GM21381 (cell line): Measurements from ENCODE around the gene NME9.
A peak's percentile ranks its signal among the peaks of the same experiment; 100 is the strongest.
"Not testable (repeated sequence)": the region's sequence is repeated elsewhere in the genome, so short reads cannot be mapped to it uniquely, and the experiment has no call there.

Experiments used
- ATAC-seq: cut with Tn5 transposase; IDR thresholded peaks from one replicate; pipeline ENCODE4 v1.9.1; 2021; ENCODE audit warnings: mild to moderate bottlenecking, moderate library complexity; ENCODE audit not compliant: unreplicated experiment

The NME9 gene

DNA sequence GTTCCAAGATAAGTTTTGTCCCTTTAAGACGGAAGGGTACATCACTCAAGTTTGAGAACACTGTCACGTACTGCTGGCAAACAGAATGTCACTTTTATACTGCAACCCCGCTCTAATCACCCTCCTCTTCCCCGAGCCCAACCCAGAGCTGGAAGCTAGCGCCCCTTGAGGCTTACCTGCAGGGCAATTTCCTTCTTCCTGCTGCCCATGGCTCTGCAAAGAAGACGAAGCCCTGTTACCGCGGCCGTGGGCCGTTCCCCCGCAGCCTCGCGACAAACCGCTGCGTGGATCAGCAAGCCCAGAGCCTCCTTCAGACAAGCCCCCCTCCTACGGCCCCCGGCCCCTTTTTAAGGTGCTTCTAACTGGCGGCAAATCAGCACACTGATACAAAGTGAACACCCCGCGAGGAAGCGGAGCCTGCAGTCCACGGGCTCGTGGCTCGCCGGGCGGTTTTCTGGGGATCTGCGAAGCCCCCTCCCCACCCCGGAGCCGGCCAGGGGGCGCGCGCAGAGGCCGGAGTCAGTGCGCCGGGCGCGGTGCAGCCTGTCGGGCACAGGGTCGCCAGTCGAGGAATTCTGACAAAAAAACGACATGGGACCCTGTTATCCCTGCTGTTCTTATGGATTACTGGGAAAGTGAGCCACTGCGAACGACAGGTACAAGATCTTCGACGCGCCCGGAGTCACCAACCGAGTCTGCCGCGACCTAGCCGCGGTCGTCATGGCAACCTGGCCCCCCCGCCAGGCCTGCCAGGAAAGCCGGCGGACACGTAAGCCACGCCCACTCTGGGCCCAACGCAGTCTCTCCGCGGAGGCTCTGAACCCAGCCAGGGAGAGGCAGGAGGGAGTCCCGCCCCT lies at the start of gene NME9:
Gene NME9 (minus strand): TSS at position 725 of the 857 bp plus-strand sequence. CDS start 516 bp downstream, at position 209.
- peak; percentile 70 for ATAC-seq

GRCh38 chr3:138378990-138379389 lies 49.3 kb upstream of the NME9 start:
- ATAC-seq, result no peak

GRCh38 chr3:138378331-138378730 lies 48.7 kb upstream of the NME9 start:
- no peak for ATAC-seq

DNA sequence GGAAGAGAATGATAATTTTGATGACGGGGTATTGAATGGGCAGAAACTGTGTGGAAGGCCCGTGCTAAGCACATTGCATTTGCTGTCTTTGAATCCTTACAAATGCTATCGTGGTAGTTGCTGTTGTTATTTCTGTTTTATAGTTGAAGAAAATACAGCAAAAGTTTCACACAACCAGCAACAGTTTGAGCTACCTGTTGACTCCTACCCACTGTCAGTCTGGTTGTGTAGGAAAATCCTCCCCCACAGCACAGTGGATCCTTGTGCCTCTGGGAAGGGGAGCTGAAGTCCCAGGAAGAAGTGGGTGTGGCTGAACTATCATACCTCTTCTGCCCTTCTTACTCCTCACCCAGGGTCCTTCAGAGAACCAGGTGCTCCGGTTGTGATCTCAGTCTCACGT lies 48.2 kb upstream of the NME9 start:
- ATAC-seq, result no peak

GRCh38 chr3:138377212-138377611 lies 47.6 kb upstream of the NME9 start:
- ATAC-seq, result not testable (repeated sequence)

DNA sequence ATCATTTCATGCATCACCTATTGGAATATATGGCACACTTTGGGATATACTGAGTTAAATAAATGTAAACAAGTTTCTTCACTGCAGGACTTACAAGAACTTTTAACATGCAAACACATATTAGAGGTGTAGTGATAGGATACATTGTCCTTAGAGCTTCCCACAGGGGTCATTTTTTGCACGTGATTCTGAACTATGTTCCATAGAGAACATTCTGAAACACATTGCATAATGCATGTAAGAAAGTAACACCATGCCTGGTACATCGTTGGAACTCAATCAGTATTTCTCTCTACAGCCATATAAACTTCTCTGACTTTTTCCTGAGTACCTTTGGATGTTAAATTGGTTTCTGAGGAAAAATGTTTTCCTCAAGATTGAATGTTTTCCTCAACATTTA lies 47.0 kb upstream of the NME9 start:
- ATAC-seq, result no peak

DNA sequence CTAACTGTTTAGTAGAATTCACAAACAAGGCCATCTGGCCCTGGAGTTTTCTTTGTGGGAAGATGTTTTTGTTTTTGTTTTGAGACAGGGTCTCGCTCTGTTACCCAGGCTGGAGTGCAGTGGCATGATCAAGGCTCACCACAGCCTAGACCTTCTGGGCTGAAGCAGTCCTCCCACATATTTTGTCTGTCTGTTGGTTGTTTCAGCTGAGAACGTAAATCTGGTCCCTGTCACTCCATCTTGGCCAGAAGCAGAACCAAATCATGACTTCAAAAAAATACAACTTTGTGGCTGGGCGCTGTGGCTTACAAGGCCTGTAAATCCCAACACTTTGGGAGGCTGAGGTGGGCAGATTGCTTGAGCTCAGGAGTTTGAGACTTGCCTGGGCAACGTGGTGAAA lies 45.8 kb upstream of the NME9 start:
- ATAC-seq, result no peak

DNA sequence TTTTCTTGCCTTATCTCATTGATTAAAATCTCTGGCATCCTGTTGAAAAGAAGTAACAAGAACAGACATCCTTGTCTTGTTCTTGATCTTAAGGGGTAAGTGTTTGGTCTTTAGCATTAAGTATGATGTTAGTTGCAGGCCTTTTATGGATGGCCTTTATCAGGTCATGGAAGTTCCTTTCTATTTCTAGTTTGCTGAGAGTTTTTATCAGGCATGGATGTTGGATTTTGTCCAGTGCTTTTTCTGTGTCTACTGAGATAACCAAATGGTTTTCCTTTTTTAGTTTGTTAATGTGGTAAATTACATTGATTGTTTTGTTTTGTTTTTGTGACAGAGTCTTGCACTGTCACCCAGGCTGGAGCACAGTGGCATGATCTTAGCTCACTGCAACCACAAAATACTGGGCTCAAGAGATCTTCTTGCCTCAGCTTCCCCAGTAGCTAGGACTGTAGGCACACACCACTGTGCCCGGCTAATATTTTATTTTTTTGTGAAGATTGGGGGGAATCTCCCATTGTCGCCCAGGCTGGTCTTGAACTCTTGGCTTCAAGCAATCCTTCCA lies 45.0 kb upstream of the NME9 start:
- ATAC-seq, result no peak

DNA sequence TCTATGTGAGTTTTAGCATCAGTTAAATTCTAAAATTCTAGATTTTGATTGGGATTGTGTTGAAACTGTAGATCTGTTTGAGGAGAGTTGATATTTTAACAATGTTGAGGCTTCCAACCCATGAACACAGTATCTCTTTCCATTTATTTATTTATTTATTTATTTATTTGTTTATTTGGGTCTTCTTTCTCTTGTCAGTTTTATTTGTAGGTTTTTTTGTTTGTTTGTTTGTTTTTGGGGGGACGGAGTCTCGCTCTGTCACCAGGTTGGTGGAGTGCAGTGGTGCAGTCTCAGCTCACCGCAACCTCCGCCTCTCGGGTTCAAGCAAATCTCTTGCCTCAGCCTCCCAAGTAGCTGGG lies 44.1 kb upstream of the NME9 start:
- ATAC-seq, result no peak

DNA sequence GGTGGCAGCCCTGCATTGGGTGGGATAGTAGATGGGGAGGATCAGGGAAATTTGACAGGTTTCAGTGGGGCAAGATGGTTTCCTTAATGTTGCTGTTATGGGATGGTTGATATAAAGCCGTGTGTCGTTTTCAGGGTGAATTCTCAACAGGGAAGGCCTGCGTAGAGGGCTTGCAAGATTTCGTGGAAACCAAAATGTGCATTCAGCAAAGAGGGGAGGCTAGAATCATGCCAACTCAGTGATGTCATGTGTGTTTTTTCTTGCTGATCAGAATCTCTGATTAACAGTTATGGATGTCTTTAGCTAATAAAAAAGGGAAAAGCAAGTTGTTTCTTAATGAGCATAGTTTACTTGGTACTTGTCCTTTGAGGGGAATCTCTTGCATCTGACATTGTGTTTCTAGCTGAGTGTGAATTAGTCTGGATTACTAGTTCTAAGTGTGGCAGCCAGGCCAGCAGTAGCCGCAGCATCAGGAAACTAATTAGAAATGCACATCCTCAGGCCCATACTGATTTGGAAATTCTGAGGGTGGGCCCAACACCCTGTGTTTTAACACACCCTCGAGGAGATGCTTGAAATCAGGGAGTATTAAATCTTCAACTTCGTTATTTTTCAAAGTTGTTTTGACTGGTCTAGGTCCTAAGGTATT lies 43.6 kb upstream of the NME9 start:
- ATAC-seq, result no peak

GRCh38 chr3:138371070-138371965 lies 41.7 kb upstream of the NME9 start:
- ATAC-seq, result peak; percentile 99

DNA sequence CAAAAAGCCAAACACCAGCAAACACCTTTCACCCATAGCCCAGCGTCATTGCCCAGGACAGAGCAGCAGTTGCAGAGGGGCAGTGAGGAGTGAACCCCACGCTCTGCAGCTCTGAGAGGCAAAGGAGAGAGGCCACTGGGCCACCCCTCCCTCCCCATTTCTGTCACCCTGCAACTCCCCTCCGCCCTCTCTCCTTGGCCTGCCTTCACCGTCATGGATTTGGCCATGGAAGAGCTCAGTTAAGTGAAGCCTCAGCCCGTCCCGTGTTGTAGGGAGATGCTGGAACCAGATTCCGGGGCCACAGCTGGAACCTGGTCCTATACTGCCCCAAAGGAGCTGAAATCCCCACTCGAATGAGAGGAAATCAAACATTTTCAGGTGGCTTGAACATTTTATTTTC lies 40.7 kb upstream of the NME9 start:
- ATAC-seq, result no peak

DNA sequence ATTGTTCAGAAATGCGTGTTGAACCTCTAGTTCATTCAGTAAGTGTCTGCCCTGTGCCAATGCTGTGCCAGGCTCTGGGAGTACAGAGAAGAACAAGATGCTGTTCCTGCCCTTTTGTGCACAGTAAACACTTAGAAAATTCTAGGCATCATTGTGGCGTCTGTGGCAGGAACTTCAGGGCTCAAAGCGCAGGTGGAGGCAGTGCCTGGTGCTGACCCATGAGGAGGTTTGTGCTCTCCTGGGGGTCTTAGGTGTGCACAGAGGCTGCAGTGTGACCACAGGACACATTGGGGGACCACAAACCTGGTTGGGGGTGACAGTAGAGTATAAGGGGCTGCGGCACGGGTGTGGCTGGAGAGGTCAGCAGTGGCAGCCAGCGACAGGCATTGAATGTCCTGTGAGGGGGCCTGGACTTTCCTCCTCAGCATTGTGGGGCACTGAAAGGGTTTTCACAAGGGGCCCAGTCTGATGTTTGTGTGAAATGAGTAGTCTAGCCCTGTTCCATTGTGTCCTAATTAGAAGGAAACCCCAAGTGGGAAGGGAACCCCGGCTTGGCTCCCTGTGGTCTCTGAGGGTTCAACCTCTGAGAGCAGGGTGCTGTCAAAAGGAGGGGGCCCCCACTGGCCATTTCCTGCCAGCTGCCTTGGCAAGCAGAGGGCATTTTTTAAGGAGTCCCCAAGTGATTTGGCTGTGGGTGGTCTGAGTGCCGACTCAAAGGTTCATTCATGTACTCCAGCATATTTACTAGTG lies 39.7 kb upstream of the NME9 start:
- no peak for ATAC-seq

GRCh38 chr3:138367911-138368310 lies 38.3 kb upstream of the NME9 start:
- no peak for ATAC-seq

DNA sequence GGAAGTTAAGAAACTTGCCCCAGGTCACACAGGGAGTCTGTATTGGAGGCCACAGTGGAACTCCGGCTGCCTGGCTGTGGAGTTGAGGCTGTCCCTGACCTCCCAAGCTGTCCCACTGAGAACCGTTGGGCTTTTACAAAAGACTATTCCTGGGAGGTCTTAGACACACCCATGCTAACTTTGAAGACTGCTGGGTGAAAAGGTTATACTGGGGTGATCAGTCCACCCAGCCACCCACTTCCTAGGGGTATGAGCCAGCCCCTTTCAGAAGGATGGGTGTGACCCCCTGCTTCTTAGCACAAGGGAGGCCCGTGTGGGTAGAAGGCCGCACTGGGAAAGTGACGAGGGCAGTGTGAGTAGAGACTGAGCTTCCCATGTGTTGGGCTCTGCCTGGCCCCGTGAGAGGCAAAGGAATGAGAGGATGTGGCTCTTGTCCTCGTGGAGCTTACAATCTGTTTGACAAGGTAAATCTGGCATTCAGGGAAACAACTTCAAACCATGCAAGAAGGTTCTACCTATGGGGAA lies 37.7 kb upstream of the NME9 start:
- no peak for ATAC-seq

DNA sequence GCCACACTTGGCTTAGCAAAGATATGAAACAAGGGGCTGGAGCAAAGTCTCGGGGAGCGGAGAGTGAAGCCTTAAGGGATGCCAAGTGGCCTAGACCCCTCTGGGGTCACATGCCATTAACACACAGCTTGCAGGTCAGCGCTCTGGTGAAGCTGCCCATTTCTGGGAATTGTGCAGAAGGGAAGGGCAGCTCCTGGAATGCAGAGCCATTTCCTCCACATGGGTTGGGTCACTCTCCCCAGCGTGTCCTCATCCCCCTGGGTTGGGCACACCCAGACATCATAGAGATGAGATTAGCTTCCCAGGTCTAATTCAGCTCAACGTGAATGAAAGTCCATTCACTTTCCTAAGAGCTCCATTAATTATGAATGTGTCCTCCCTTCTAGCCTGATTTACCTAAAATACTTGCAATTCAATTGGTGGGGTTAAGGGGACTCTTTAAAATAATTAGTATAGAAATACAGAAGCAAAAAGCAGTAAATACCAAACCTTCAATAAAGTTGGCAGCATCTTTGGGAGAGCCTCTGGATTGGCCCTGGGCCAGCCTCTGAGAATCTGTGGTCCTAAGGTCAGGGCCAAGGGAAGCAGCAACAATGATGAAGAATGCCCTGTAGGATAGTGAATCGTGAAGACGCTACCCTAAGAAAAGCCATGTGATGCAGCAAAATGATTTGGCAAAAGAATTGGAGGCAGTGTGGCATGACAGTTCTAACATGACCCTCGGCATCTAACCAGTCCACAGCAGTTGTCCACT lies 36.5 kb upstream of the NME9 start:
- no peak for ATAC-seq

GRCh38 chr3:138365253-138365555 lies 35.6 kb upstream of the NME9 start:
- ATAC-seq, result no peak

DNA sequence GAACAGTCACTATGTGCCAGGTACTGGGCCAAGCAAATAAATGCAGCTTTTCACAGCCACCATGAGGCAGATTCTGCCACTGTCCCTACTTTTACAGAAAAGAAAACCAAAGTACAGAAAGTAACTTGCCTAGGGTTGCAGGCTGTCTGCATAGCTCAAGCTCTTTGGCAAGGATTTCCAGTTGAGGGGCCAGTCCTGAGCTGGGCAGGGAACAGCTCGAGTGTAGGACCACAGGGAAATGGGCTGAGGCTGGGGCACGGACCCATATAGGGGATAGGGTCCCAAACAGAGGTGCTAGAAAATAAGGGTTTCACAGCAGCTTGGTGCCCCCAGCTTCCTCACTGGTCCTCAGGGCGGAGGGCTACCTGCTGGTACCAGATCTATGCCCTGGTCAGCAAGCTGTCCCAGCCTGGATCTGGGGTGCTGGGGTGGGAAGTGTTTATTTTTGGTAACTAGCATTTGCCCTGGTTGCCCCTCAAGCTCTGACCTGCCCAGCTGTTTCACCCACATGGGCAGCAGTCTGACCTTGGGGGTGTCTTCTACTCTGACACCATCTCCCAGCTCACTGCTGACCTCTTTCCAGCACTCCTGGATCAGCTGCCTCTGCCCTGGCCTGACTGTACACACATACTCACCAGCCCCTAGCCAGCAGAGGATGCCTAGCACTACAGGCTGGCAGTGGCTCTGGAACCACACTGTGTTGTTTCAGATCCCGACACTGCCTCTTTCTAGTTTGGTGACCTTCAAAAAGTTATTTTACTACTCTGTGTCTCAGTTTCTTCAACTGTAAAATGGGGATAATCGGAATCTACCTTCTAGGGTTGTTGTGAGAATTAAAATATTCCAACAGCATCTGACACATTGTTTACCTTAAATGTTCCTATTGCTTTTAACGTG lies 35.0 kb upstream of the NME9 start:
- no peak for ATAC-seq

- no peak for ATAC-seq
These were observed 33.7 kb upstream of the NME9 start for GRCh38 chr3:138363322-138363721.
